ENCODE measurements around the gene ARID1B.

The ARID1B gene

DNA sequence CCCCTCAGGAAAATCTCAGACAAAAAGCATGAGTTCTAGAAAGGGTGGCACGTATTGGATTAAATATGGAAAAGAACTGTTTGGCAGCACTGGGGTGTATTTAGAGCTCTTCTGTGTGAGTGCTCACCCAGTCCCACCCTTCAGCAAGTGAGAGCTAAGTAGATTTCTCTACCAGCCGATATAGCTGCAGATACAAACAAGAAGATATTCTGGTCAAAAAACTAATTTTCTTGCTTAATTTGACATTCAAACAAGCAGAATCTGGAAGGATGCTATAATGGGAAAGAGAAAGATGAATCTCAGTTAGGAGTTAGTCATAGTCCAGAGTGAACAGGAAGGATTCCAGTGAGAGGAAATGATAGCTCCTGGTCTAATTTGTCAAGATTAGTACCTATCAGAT is 314.1 kb downstream of the ARID1B start:
- no peaks in the 10 kb centered on the region for H3K9me3 ChIP-seq (ENCODE audit: control insufficient read depth, low read length)
- no peaks in the 10 kb centered on the region for H3K27me3 ChIP-seq (replicated peaks; ENCODE audit: control insufficient read depth, insufficient read depth, low read length)
- H3K36me3 ChIP-seq (ENCODE audit: control insufficient read depth, insufficient read depth, low read length, severe bottlenecking) = peaks cover 10% of the 10 kb centered on the region
- H3K9ac ChIP-seq (ENCODE audit: low read length) = no peak overlapping the region
- peaks cover 4% of the 10 kb centered on the region for H3K4me1 ChIP-seq (ENCODE audit: control insufficient read depth, insufficient read depth, low read length)
- DNase-seq (ENCODE audit: low read depth) = no peak
- H3K4me3 ChIP-seq (ENCODE audit: low read length) = no peak overlapping the region

DNA sequence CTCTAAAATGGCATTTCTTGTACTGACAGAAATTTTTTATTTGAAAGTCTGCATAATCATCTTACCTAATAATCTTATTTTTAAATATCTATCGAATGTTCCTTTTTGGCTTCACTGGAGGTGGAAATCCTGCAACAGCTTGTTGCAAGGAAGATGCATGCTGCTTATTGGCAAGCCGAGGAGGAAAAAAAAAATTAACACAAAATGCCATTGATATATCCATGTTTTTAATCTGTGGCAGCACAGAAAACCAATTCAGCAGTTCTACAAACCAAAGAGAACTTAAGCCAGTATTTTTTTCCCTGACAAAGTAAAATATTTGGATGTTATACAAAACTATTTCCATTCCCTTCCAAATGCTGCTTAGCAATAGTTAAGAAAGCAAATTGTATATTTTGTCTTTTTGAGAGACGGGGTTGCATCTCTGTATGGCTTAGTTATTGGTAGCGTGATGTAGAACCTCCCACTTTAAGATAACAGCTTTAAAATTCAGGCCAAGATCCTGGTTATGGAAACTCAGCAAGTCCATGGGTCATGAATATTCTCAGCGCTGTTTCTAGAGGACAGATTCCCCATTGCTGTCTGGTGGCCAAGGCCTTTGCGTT is 314.8 kb downstream of the ARID1B start:
- H3K36me3 ChIP-seq (ENCODE audit: control insufficient read depth, insufficient read depth, low read length, severe bottlenecking) = peaks cover 3% of the 10 kb centered on the region
- DNase-seq (ENCODE audit: low read depth) = no peak
- H3K4me3 ChIP-seq (ENCODE audit: low read length) = no peak overlapping the region
- no peaks in the 10 kb centered on the region for H3K27me3 ChIP-seq (replicated peaks; ENCODE audit: control insufficient read depth, insufficient read depth, low read length)
- no peak overlapping the region for H3K9ac ChIP-seq (ENCODE audit: low read length)
- peaks cover 4% of the 10 kb centered on the region for H3K4me1 ChIP-seq (ENCODE audit: control insufficient read depth, insufficient read depth, low read length)
- no peaks in the 10 kb centered on the region for H3K9me3 ChIP-seq (ENCODE audit: control insufficient read depth, low read length)

DNA sequence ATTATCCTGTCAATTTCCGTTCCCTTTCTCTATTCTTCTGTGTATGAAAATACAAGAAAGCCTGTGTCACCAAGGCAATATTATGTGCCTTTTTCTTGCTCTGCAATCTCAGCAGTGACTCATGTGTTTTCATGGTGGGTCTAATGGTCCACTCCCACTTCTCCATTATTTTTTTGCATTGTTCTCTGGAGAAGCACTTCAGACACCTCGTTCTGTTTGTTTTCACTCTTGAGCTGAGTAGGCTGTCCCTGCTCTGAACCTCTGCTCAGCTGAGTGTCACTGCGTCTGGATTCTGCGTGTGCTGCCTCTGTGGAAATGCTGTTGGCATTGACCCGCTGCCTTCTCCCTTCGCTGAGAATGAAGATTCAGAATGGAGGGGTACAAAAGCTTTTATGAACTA is 315.6 kb downstream of the ARID1B start:
- H3K4me1 ChIP-seq (ENCODE audit: control insufficient read depth, insufficient read depth, low read length) = peaks cover 4% of the 10 kb centered on the region
- H3K4me3 ChIP-seq (ENCODE audit: low read length) = no peak overlapping the region
- H3K9me3 ChIP-seq (ENCODE audit: control insufficient read depth, low read length) = no peaks in the 10 kb centered on the region
- no peak for DNase-seq (ENCODE audit: low read depth)
- H3K27me3 ChIP-seq (replicated peaks; ENCODE audit: control insufficient read depth, insufficient read depth, low read length) = no peaks in the 10 kb centered on the region
- H3K9ac ChIP-seq (ENCODE audit: low read length) = no peak overlapping the region
- H3K36me3 ChIP-seq (ENCODE audit: control insufficient read depth, insufficient read depth, low read length, severe bottlenecking) = peaks cover 6% of the 10 kb centered on the region

DNA sequence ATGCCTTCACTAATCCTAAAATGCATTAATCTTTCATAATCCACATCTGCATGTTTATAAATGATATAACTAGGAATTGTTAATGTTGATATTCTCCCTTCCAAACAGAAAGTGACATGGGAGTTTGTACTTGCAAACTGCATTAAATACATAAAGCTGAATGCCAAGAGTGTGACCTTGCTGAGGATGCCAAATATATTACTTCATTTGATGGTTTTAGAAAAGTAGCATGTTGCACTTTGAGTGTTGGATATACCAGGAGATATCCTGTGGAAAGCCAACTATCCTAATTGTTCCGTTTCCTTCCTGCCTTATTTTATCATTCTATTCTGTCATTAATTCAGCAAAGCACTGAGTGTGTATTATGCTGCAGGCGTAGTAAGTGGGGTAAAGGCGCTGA is 316.4 kb downstream of the ARID1B start:
- H3K4me1 ChIP-seq (ENCODE audit: control insufficient read depth, insufficient read depth, low read length) = peaks cover 4% of the 10 kb centered on the region
- H3K36me3 ChIP-seq (ENCODE audit: control insufficient read depth, insufficient read depth, low read length, severe bottlenecking) = peaks cover 7% of the 10 kb centered on the region
- DNase-seq (ENCODE audit: low read depth) = no peak
- H3K9ac ChIP-seq (ENCODE audit: low read length) = no peak overlapping the region
- no peaks in the 10 kb centered on the region for H3K27me3 ChIP-seq (replicated peaks; ENCODE audit: control insufficient read depth, insufficient read depth, low read length)
- no peak overlapping the region for H3K4me3 ChIP-seq (ENCODE audit: low read length)
- no peaks in the 10 kb centered on the region for H3K9me3 ChIP-seq (ENCODE audit: control insufficient read depth, low read length)

DNA sequence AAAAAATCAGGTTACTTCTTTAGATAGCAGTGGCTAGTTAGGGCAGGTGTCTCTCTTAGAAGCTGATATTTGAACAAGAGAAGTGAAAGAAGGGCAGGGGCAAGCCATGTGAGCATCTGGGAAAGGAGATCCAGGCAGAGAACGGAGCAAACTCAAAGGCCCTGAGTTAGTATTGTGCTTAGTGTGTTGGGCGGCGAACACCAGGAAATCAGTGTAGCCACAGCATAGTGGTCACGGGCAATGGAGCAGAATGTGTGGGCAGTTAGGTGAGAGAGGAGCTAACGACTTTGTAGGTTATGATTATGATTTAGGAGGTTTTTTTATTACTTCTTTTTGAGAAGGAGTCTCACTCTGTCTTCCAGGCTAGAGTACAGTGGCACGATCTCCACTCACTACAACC is 316.9 kb downstream of the ARID1B start:
- Histone ChIP-seq H3K9me3 (ENCODE audit: control insufficient read depth, low read length) (no peaks in the 10 kb centered on the region), H3K4me1 (ENCODE audit: control insufficient read depth, insufficient read depth, low read length) (peaks cover 4% of the 10 kb centered on the region), H3K4me3 (ENCODE audit: low read length) (no peak overlapping the region), H3K36me3 (ENCODE audit: control insufficient read depth, insufficient read depth, low read length, severe bottlenecking) (peaks cover 10% of the 10 kb centered on the region), H3K9ac (ENCODE audit: low read length) (no peak overlapping the region), H3K27me3 (replicated peaks; ENCODE audit: control insufficient read depth, insufficient read depth, low read length) (no peaks in the 10 kb centered on the region)
- no peak for DNase-seq (ENCODE audit: low read depth)

DNA sequence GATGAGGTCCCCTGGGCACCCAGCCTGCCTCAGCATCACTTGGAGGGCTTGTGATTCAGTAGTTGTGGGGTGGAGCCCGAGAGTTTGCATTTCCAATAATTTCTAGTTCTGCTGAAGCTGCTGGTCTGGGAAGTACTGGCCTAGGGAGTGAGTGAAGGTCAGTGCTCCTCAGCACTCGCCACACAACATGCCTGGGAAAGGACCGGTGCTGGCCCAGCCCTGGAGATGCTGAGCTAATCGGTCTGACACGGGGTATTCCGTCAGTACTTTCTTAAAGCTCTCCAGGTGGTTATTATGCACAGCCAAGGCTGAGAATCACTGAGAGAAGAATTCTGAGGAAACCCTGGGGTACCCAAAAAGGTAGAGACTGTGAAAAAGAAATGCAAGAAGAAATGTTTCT is 317.9 kb downstream of the ARID1B start:
- H3K4me1 ChIP-seq (ENCODE audit: control insufficient read depth, insufficient read depth, low read length) = peaks cover 4% of the 10 kb centered on the region
- H3K9me3 ChIP-seq (ENCODE audit: control insufficient read depth, low read length) = no peaks in the 10 kb centered on the region
- H3K9ac ChIP-seq (ENCODE audit: low read length) = no peak overlapping the region
- DNase-seq (ENCODE audit: low read depth) = no peak
- H3K4me3 ChIP-seq (ENCODE audit: low read length) = no peak overlapping the region
- H3K36me3 ChIP-seq (ENCODE audit: control insufficient read depth, insufficient read depth, low read length, severe bottlenecking) = peaks cover 10% of the 10 kb centered on the region
- no peaks in the 10 kb centered on the region for H3K27me3 ChIP-seq (replicated peaks; ENCODE audit: control insufficient read depth, insufficient read depth, low read length)

DNA sequence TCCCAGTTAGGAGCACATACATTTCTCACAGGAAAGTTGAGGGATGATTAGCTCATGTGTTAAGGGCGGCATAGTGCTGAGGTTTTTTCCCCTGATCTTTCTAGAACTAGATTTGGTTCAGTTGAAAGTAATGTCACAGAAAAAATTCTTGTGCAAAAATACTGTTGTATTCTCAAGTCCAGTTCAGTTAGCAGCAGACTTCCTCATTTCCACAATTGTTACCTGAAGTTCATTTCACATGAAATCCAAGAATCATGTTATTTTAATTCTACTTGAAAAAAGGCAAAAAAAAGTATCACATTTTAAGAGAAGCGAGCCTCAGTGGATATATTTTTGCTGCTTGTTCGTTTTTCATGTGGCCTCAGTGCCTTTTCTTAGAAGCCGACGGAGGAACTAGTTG is 318.4 kb downstream of the ARID1B start:
- no peak overlapping the region for H3K4me3 ChIP-seq (ENCODE audit: low read length)
- peaks cover 4% of the 10 kb centered on the region for H3K4me1 ChIP-seq (ENCODE audit: control insufficient read depth, insufficient read depth, low read length)
- no peaks in the 10 kb centered on the region for H3K27me3 ChIP-seq (replicated peaks; ENCODE audit: control insufficient read depth, insufficient read depth, low read length)
- no peak overlapping the region for H3K9ac ChIP-seq (ENCODE audit: low read length)
- no peak for DNase-seq (ENCODE audit: low read depth)
- H3K9me3 ChIP-seq (ENCODE audit: control insufficient read depth, low read length) = no peaks in the 10 kb centered on the region
- peaks cover 10% of the 10 kb centered on the region for H3K36me3 ChIP-seq (ENCODE audit: control insufficient read depth, insufficient read depth, low read length, severe bottlenecking)

DNA sequence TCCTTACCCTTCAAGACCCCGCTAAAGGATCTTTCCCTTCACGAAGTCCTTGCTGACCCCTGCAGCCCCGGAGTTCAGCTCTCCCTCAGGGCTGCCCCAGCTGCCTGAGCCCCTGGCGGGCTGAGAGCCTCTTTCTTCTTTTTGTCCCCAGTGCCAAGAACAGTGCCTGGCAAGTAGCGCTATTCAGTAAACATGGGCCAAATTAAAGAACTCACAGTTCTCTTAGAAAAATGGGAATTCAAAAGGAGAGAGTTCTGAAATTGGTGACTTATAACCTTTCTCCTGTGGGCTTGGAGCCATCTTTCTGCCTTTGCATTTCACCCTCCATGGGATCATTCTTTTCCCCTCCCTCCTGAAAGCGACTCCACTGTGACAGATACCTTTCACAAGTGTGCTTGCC is 318.9 kb downstream of the ARID1B start:
- Histone ChIP-seq H3K9ac (ENCODE audit: low read length) (no peak overlapping the region), H3K36me3 (ENCODE audit: control insufficient read depth, insufficient read depth, low read length, severe bottlenecking) (peaks cover 10% of the 10 kb centered on the region), H3K4me3 (ENCODE audit: low read length) (no peak overlapping the region), H3K27me3 (replicated peaks; ENCODE audit: control insufficient read depth, insufficient read depth, low read length) (no peaks in the 10 kb centered on the region), H3K9me3 (ENCODE audit: control insufficient read depth, low read length) (no peaks in the 10 kb centered on the region), H3K4me1 (ENCODE audit: control insufficient read depth, insufficient read depth, low read length) (peaks cover 4% of the 10 kb centered on the region)
- no peak for DNase-seq (ENCODE audit: low read depth)

DNA sequence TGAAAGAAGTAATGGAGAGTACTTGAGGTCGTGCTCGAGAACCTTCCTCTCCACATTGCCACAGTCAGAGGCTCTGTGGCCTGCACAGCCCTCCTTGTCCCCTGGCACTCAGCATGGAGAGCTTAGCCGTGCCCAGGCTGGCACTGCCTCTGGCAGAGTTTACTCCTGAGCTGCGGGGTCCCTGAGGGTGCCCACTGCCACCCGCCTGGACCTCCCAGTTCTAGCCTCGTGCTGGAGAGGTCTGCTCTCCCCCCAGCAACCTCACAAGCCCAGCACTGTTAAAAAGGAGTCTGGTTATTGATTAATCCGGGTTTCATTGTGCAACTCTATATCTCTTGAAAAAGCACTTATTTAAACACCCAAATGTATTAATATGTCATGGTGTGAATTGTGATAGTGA is 319.3 kb downstream of the ARID1B start:
- Histone ChIP-seq H3K36me3 (ENCODE audit: control insufficient read depth, insufficient read depth, low read length, severe bottlenecking) (peaks cover 10% of the 10 kb centered on the region), H3K9me3 (ENCODE audit: control insufficient read depth, low read length) (no peaks in the 10 kb centered on the region), H3K9ac (ENCODE audit: low read length) (no peak overlapping the region), H3K27me3 (replicated peaks; ENCODE audit: control insufficient read depth, insufficient read depth, low read length) (no peaks in the 10 kb centered on the region), H3K4me1 (ENCODE audit: control insufficient read depth, insufficient read depth, low read length) (peaks cover 4% of the 10 kb centered on the region), H3K4me3 (ENCODE audit: low read length) (no peak overlapping the region)
- no peak for DNase-seq (ENCODE audit: low read depth)

DNA sequence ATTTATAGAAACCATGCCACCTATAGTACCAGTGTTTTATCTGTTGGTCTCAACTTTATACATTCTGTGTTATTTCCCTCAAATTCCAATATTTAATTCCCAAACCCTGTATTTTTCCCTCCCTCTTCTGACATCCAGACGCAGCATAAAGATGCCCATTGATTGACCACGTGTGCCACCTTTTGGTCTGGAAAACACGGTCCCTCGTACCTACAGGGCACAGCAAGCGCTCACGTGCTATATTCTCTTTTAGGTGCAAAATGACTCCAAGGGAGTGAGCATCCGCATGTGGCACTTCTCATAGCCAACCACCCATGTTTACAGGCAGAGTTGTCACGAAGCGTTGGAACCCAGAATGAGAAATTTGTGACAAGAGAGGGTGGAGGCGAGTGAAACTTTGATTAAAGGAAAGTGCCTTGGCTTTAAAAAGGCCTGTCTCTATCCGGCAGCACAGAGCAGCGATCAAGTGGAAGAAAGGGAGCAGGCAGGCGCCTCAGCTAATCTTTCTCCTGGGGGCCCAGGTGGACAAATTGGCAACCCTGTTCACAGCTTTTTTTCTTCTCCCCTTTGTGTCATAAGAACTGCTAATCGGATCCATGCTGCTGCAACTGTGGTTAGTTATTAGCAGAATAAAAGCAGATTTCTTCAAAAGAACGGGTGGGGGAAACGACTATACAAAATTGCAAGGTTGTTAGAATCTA is 320.2 kb downstream of the ARID1B start:
- H3K9me3 ChIP-seq (ENCODE audit: control insufficient read depth, low read length) = no peaks in the 10 kb centered on the region
- H3K36me3 ChIP-seq (ENCODE audit: control insufficient read depth, insufficient read depth, low read length, severe bottlenecking) = peaks cover 10% of the 10 kb centered on the region
- no peaks in the 10 kb centered on the region for H3K27me3 ChIP-seq (replicated peaks; ENCODE audit: control insufficient read depth, insufficient read depth, low read length)
- H3K4me3 ChIP-seq (ENCODE audit: low read length) = no peak overlapping the region
- H3K9ac ChIP-seq (ENCODE audit: low read length) = no peak overlapping the region
- H3K4me1 ChIP-seq (ENCODE audit: control insufficient read depth, insufficient read depth, low read length) = peaks cover under 1% of the 10 kb centered on the region
- DNase-seq (ENCODE audit: low read depth) = no peak

DNA sequence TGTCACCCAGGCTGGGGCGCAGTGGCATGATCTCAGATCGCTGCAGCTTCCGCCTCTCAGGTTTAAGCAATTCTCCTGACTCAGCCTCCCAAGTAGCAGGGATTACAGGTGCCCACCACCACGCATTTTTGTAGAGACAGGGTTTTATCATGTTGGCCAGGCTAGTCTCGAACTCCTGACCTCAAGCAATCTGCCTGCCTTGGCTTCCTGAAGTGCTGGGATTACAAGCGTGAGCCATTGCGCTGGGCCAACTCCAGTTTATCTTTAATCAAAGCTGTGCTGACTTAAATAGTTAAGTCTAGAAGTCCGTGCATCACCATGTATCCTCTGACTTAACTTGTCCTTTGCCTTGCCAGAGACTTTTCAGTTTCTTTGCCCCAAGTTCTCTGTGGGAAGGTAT is 321.8 kb downstream of the ARID1B start:
- Histone ChIP-seq H3K4me1 (ENCODE audit: control insufficient read depth, insufficient read depth, low read length) (no peaks in the 10 kb centered on the region), H3K9ac (ENCODE audit: low read length) (no peak overlapping the region), H3K36me3 (ENCODE audit: control insufficient read depth, insufficient read depth, low read length, severe bottlenecking) (peaks cover 10% of the 10 kb centered on the region), H3K9me3 (ENCODE audit: control insufficient read depth, low read length) (no peaks in the 10 kb centered on the region), H3K27me3 (replicated peaks; ENCODE audit: control insufficient read depth, insufficient read depth, low read length) (no peaks in the 10 kb centered on the region), H3K4me3 (ENCODE audit: low read length) (no peak overlapping the region)
- DNase-seq (ENCODE audit: low read depth) = no peak
